GM23338 (cell line): Measurements from ENCODE around the gene TST. TPM values are rescaled to one million over a fixed set of nuclear protein-coding genes. Genes with fewer than 3 reads are reported as not detected.

Experiments
- ATAC-seq: fragments of 200-7000 bp; cut with Tn5 transposase; 3 replicates; pipeline ENCODE4 v1.9.1; 2020
- DNase-seq: peaks from one replicate; pipeline ENCODE4 v3.0.0-alpha.2; 2015; ENCODE audit warnings: low spot score
- H2AFZ ChIP-seq: fragments of 200-600 bp; sonication (generic); 2 replicates; pipeline ENCODE4 v1.8.0; 2016; ENCODE audit warnings: antibody characterized with exemption, mild to moderate bottlenecking, moderate library complexity
- H3F3A ChIP-seq: fragments of 200-600 bp; sonication (generic); replicated peaks from 2 replicates; pipeline ENCODE4 v1.8.0; 2017; ENCODE audit warnings: antibody characterized with exemption, mixed run types, low read depth
- H3K27ac ChIP-seq: fragments of 200-600 bp; sonication (generic); 2 replicates; pipeline ENCODE4 v1.6.1; 2016; ENCODE audit warnings: low read depth
- H3K27me3 ChIP-seq: fragments of 200-600 bp; sonication (generic); 2 replicates; pipeline ENCODE4 v1.8.0; 2016; ENCODE audit warnings: mild to moderate bottlenecking, mixed run types, moderate library complexity; ENCODE audit not compliant: insufficient read depth
- H3K36me3 ChIP-seq: fragments of 200-600 bp; sonication (generic); 2 replicates; pipeline ENCODE4 v1.8.0; 2016; ENCODE audit warnings: mild to moderate bottlenecking; ENCODE audit not compliant: insufficient read depth
- H3K4me1 ChIP-seq: fragments of 200-600 bp; sonication (generic); 2 replicates; pipeline ENCODE4 v1.8.0; 2016; ENCODE audit warnings: mild to moderate bottlenecking, moderate library complexity; ENCODE audit not compliant: insufficient read depth
- H3K4me2 ChIP-seq: fragments of 200-600 bp; sonication (generic); 2 replicates; pipeline ENCODE4 v1.7.1; 2017; ENCODE audit warnings: mixed run types
- H3K4me3 ChIP-seq: fragments of 200-600 bp; sonication (generic); 2 replicates; pipeline ENCODE4 v1.6.1; 2016; ENCODE audit warnings: mixed run types
- H3K79me2 ChIP-seq: fragments of 200-600 bp; sonication (generic); replicated peaks from 2 replicates; pipeline ENCODE4 v1.8.0; 2017; ENCODE audit warnings: mild to moderate bottlenecking; ENCODE audit not compliant: insufficient read depth
- H3K9me2 ChIP-seq: fragments of 200-600 bp; sonication (generic); 2 replicates; pipeline ENCODE4 v1.8.0; 2017; ENCODE audit not compliant: insufficient read depth
- H4K20me1 ChIP-seq: fragments of 200-600 bp; sonication (generic); replicated peaks from 2 replicates; pipeline ENCODE4 v1.8.0; 2017; ENCODE audit warnings: mild to moderate bottlenecking; ENCODE audit not compliant: insufficient read depth
- H3K27ac Mint-ChIP-seq: 2 replicates; pipeline ENCODE4 v1.8.0; 2020; ENCODE audit warnings: inconsistent platforms, mild to moderate bottlenecking, moderate library complexity, mixed read lengths
- H3K27me3 Mint-ChIP-seq: 3 replicates; pipeline ENCODE4 v1.8.0; 2022; ENCODE audit warnings: low read depth, mild to moderate bottlenecking, moderate library complexity, mixed read lengths, inconsistent platforms; ENCODE audit not compliant: insufficient read depth, poor library complexity
- H3K36me3 Mint-ChIP-seq: 3 replicates; pipeline ENCODE4 v1.8.0; 2021; ENCODE audit warnings: low read depth, mild to moderate bottlenecking, inconsistent platforms, moderate library complexity, mixed read lengths
- H3K4me1 Mint-ChIP-seq: 3 replicates; pipeline ENCODE4 v1.8.0; 2020; ENCODE audit warnings: mild to moderate bottlenecking, inconsistent platforms, mixed read lengths
- H3K4me3 Mint-ChIP-seq: 3 replicates; pipeline ENCODE4 v1.8.0; 2021; ENCODE audit warnings: moderate library complexity, mild to moderate bottlenecking, inconsistent platforms, mixed read lengths
- H3K9me3 Mint-ChIP-seq: 3 replicates; pipeline ENCODE4 v1.8.0; 2020; ENCODE audit warnings: moderate library complexity, mild to moderate bottlenecking, inconsistent platforms, mixed read lengths
- CTCF ChIP-seq, 2 experiments: fragments of 200-600 bp in 1 of 2; sonication (generic) in 1 of 2; conservative IDR thresholded peaks; 2 replicates each; pipeline versions ENCODE4 v1.5.1 to v1.6.1; 2016 to 2017; ENCODE audit warnings: antibody characterized with exemption in 2 of 2, low read depth in 2 of 2, mild to moderate bottlenecking in 2 of 2, moderate library complexity in 1 of 2
- EZH2phosphoT487 ChIP-seq: fragments of 200-600 bp; sonication (generic); IDR thresholded peaks from one replicate; pipeline ENCODE4 v1.8.1; 2018; ENCODE audit warnings: antibody characterized with exemption; ENCODE audit not compliant: unreplicated experiment
- ZNF331 ChIP-seq: fragments of 250-450 bp; sonication (Bioruptor Pico); IDR thresholded peaks from 2 replicates; pipeline ENCODE4 v1.5.0; 2020; ENCODE audit warnings: low read depth, mild to moderate bottlenecking, moderate library complexity
- ZNF462 ChIP-seq: fragments of 250-450 bp; sonication (Bioruptor Pico); IDR thresholded peaks from 2 replicates; pipeline ENCODE4 v1.5.0; 2020; ENCODE audit warnings: mild to moderate bottlenecking, moderate library complexity
- polyA plus RNA-seq: library from polyadenylated mRNA; unstranded; fragments of >200 nt; fragmentation: Nextera tagmentation; extraction: Ambion mirVana; gene quantifications from 2 replicates; pipeline ENCODE4 v1.2.1, GENCODE V29; 2016
- total RNA-seq: library from RNA; depleted of rRNA; stranded (reverse); fragments of >200 nt; shearing (Covaris generic); gene quantifications from 2 replicates; pipeline ENCODE4 v1.2.3, GENCODE V29; 2014

The TST gene
- total and polyA plus RNA-seq, 2 experiments from 2014 or later, result 14.6 to 32.7 TPM

- TF ChIP-seq ZNF462 (CRISPR knock-in tag), result no peak
Measured at GRCh38 chr22:37044634-37045625, 25.7 kb upstream of the TST start (continued).

- Mint-ChIP-seq H3K27ac (no peak overlapping the region), H3K4me3 (no peak overlapping the region), H3K9me3 (no peaks in the 10 kb centered on the region; the same call in 2 of the 3 replicates), H3K36me3 (no peaks in the 10 kb centered on the region), H3K4me1 (peaks cover 19% of the 10 kb centered on the region), H3K27me3 (peaks cover 6% of the 10 kb centered on the region)
- DNase-seq (peak; percentile 68), ATAC-seq (peak; percentile 84)
- Histone ChIP-seq H3K4me3 (no peak overlapping the region), H3K4me2 (no peak overlapping the region), H4K20me1 (no peaks in the 10 kb centered on the region), H3K79me2 (no peaks in the 10 kb centered on the region), H2AFZ (no peak overlapping the region), H3K9me2 (no peaks in the 10 kb centered on the region), H3K27me3 (no peaks in the 10 kb centered on the region), H3K36me3 (no peaks in the 10 kb centered on the region), H3F3A (no peaks in the 10 kb centered on the region), H3K4me1 (no peaks in the 10 kb centered on the region; the same call in 1 of the 2 replicates), H3K27ac (no peak overlapping the region)
- no peak for TF ChIP-seq EZH2phosphoT487
- TF ChIP-seq ZNF331, result no peak
- TF ChIP-seq CTCF (conservative IDR thresholded peaks at IDR 0.05; ENCODE audit: low read depth in 2 of 2), result peak; percentile 44 to 67
Measured at GRCh38 chr22:37043828-37044538, 24.7 kb upstream of the TST start.
